Left colon (tissue), 2 donors: ENCODE measurements around the gene EXOSC7. TPM values are rescaled to one million over a fixed set of nuclear protein-coding genes. Genes with fewer than 3 reads are reported as not detected.

Experiments
- total RNA-seq, 2 donors: library from RNA; stranded (reverse); fragmentation: NEBNext Ultra II Directional; extraction: Animal tissue kit (Norgen Biotek cat#: 25700); gene quantifications; one replicate each; pipeline ENCODE4 v1.2.1, GENCODE V29; 2021
- donor health status: DM: no; HTN: no; CAD: no.
- donor health status: DM: yes; HTN: yes; CAD: no.

EXOSC7 gene
- total RNA-seq, 2 donors from 2014 or later: 18.9 to 22.2 TPM

Other genes with a start within 250 kb of the EXOSC7 start
- gene ZNF501, start 246.6 kb upstream of the EXOSC7 start, total RNA-seq: 1 to 10 TPM; 1.3 to 2.6 TPM
- 10 to 100 TPM; 14.4 to 16.0 TPM for gene KIAA1143, start 214.6 kb upstream of the EXOSC7 start, total RNA-seq
- 1 to 10 TPM; 2.6 to 4.2 TPM for gene KIF15, start 214.4 kb upstream of the EXOSC7 start, total RNA-seq
- gene TMEM42, start 114.3 kb upstream of the EXOSC7 start, total RNA-seq: 1 to 10 TPM; 6.6 to 9.2 TPM
- gene TGM4, start 101.6 kb upstream of the EXOSC7 start, total RNA-seq: not detected
- gene ZDHHC3, start 70 bp upstream of the EXOSC7 start, total RNA-seq: 100 to 1,000 TPM; 152 to 171 TPM
- 10 to 100 TPM; 13.7 to 19.2 TPM for gene CLEC3B, start 50.1 kb downstream of the EXOSC7 start, total RNA-seq
- gene CDCP1, start 170.1 kb downstream of the EXOSC7 start, total RNA-seq: 10 to 100 TPM; 89.3 to 97.0 TPM